Lower leg skin (tissue), 3 donors: Measurements from ENCODE around the gene PAK5.

Experiments used
- CTCF ChIP-seq, 3 donors: fragments of 450-650 bp; IDR thresholded peaks; one replicate each; pipeline ENCODE4 v1.5.1; 2016; ENCODE audit warnings: antibody characterized with exemption in 3 of 3, mild to moderate bottlenecking in 3 of 3, moderate library complexity in 2 of 3
- POLR2A ChIP-seq, 2 donors: fragments of 450-650 bp; IDR thresholded peaks; one replicate each; pipeline ENCODE4 v1.6.1; 2016 to 2017; ENCODE audit warnings: antibody characterized with exemption in 2 of 2, mild to moderate bottlenecking in 1 of 2, moderate library complexity in 1 of 2

GRCh38 chr20:9570612-9571011 lies 268.3 kb downstream of the PAK5 start:
- TF ChIP-seq POLR2A (IDR thresholded peaks at IDR 0.05) = no peak
- no peak for TF ChIP-seq CTCF (IDR thresholded peaks at IDR 0.05)
